Neural cell (in vitro differentiated cells): ENCODE results near the gene AGT.

Experiments used
- EP300 ChIP-seq: fragments of 450-650 bp; conservative IDR thresholded peaks from 2 replicates; pipeline ENCODE4 v1.6.1; 2014; ENCODE audit warnings: antibody characterized with exemption, mild to moderate bottlenecking, moderate library complexity; ENCODE audit not compliant: poor library complexity, severe bottlenecking
- EZH2 ChIP-seq: fragments of 200-600, 300-800 bp; shearing (Covaris generic), sonication (generic); IDR thresholded peaks from 2 replicates; pipeline ENCODE4 v1.6.1; 2014; ENCODE audit warnings: antibody characterized with exemption, low read length, borderline replicate concordance, mild to moderate bottlenecking; ENCODE audit not compliant: insufficient read depth, poor library complexity, severe bottlenecking
- REST ChIP-seq: IDR thresholded peaks from 2 replicates; pipeline ENCODE4 v1.6.1; 2012; ENCODE audit warnings: borderline replicate concordance
- TAF1 ChIP-seq: IDR thresholded peaks from 2 replicates; pipeline ENCODE4 v1.6.1; 2012; ENCODE audit warnings: low read depth
- TF ChIP-seq, protein P1 (sequence below): fragments of 450-650 bp; IDR thresholded peaks from 2 replicates; pipeline ENCODE4 v1.5.1; 2014; ENCODE audit warnings: antibody characterized with exemption, mild to moderate bottlenecking, moderate library complexity; ENCODE audit not compliant: poor library complexity, severe bottlenecking

DNA sequence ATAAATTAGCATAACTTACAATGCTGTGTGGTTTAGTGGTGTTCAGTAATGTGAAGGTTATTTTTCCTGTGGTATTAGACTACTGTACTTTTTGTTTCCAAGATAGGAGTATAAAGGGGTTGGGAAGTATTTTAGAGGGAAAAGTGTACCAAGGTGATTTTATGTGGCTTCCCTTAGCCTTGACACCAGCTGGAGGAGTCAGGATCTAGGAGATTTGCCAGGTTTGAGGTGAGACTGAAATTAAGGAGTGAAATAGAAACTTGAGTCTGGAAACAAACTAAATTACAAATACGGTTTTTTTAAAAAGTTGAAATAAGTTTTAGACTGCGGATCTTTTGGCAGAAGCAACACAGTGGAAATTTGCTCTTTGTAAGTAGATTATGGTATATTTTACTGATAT is 39.3 kb downstream of the AGT start:
- TF ChIP-seq TAF1 (no peak), EP300 (no peak), REST (no peak), EZH2 (no peak)
- TF ChIP-seq, protein P1, sequence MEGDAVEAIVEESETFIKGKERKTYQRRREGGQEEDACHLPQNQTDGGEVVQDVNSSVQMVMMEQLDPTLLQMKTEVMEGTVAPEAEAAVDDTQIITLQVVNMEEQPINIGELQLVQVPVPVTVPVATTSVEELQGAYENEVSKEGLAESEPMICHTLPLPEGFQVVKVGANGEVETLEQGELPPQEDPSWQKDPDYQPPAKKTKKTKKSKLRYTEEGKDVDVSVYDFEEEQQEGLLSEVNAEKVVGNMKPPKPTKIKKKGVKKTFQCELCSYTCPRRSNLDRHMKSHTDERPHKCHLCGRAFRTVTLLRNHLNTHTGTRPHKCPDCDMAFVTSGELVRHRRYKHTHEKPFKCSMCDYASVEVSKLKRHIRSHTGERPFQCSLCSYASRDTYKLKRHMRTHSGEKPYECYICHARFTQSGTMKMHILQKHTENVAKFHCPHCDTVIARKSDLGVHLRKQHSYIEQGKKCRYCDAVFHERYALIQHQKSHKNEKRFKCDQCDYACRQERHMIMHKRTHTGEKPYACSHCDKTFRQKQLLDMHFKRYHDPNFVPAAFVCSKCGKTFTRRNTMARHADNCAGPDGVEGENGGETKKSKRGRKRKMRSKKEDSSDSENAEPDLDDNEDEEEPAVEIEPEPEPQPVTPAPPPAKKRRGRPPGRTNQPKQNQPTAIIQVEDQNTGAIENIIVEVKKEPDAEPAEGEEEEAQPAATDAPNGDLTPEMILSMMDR: no peak
